GM23338 (cell line): ENCODE data around the gene RNF19B. TPM values are rescaled to one million over a fixed set of nuclear protein-coding genes. Genes with fewer than 3 reads are reported as not detected.

Source experiments
- ATAC-seq: fragments of 200-7000 bp; cut with Tn5 transposase; 3 replicates; pipeline ENCODE4 v1.9.1; 2020
- DNase-seq: peaks from one replicate; pipeline ENCODE4 v3.0.0-alpha.2; 2015; ENCODE audit warnings: low spot score
- H2AFZ ChIP-seq: fragments of 200-600 bp; sonication (generic); 2 replicates; pipeline ENCODE4 v1.8.0; 2016; ENCODE audit warnings: antibody characterized with exemption, mild to moderate bottlenecking, moderate library complexity
- H3F3A ChIP-seq: fragments of 200-600 bp; sonication (generic); replicated peaks from 2 replicates; pipeline ENCODE4 v1.8.0; 2017; ENCODE audit warnings: antibody characterized with exemption, mixed run types, low read depth
- H3K27ac ChIP-seq: fragments of 200-600 bp; sonication (generic); 2 replicates; pipeline ENCODE4 v1.6.1; 2016; ENCODE audit warnings: low read depth
- H3K27me3 ChIP-seq: fragments of 200-600 bp; sonication (generic); 2 replicates; pipeline ENCODE4 v1.8.0; 2016; ENCODE audit warnings: mild to moderate bottlenecking, mixed run types, moderate library complexity; ENCODE audit not compliant: insufficient read depth
- H3K36me3 ChIP-seq: fragments of 200-600 bp; sonication (generic); 2 replicates; pipeline ENCODE4 v1.8.0; 2016; ENCODE audit warnings: mild to moderate bottlenecking; ENCODE audit not compliant: insufficient read depth
- H3K4me1 ChIP-seq: fragments of 200-600 bp; sonication (generic); 2 replicates; pipeline ENCODE4 v1.8.0; 2016; ENCODE audit warnings: mild to moderate bottlenecking, moderate library complexity; ENCODE audit not compliant: insufficient read depth
- H3K4me2 ChIP-seq: fragments of 200-600 bp; sonication (generic); 2 replicates; pipeline ENCODE4 v1.7.1; 2017; ENCODE audit warnings: mixed run types
- H3K4me3 ChIP-seq: fragments of 200-600 bp; sonication (generic); 2 replicates; pipeline ENCODE4 v1.6.1; 2016; ENCODE audit warnings: mixed run types
- H3K79me2 ChIP-seq: fragments of 200-600 bp; sonication (generic); replicated peaks from 2 replicates; pipeline ENCODE4 v1.8.0; 2017; ENCODE audit warnings: mild to moderate bottlenecking; ENCODE audit not compliant: insufficient read depth
- H3K9me2 ChIP-seq: fragments of 200-600 bp; sonication (generic); 2 replicates; pipeline ENCODE4 v1.8.0; 2017; ENCODE audit not compliant: insufficient read depth
- H4K20me1 ChIP-seq: fragments of 200-600 bp; sonication (generic); replicated peaks from 2 replicates; pipeline ENCODE4 v1.8.0; 2017; ENCODE audit warnings: mild to moderate bottlenecking; ENCODE audit not compliant: insufficient read depth
- H3K27ac Mint-ChIP-seq: 2 replicates; pipeline ENCODE4 v1.8.0; 2020; ENCODE audit warnings: inconsistent platforms, mild to moderate bottlenecking, moderate library complexity, mixed read lengths
- H3K27me3 Mint-ChIP-seq: 3 replicates; pipeline ENCODE4 v1.8.0; 2022; ENCODE audit warnings: low read depth, mild to moderate bottlenecking, moderate library complexity, mixed read lengths, inconsistent platforms; ENCODE audit not compliant: insufficient read depth, poor library complexity
- H3K36me3 Mint-ChIP-seq: 3 replicates; pipeline ENCODE4 v1.8.0; 2021; ENCODE audit warnings: low read depth, mild to moderate bottlenecking, inconsistent platforms, moderate library complexity, mixed read lengths
- H3K4me1 Mint-ChIP-seq: 3 replicates; pipeline ENCODE4 v1.8.0; 2020; ENCODE audit warnings: mild to moderate bottlenecking, inconsistent platforms, mixed read lengths
- H3K4me3 Mint-ChIP-seq: 3 replicates; pipeline ENCODE4 v1.8.0; 2021; ENCODE audit warnings: moderate library complexity, mild to moderate bottlenecking, inconsistent platforms, mixed read lengths
- H3K9me3 Mint-ChIP-seq: 3 replicates; pipeline ENCODE4 v1.8.0; 2020; ENCODE audit warnings: moderate library complexity, mild to moderate bottlenecking, inconsistent platforms, mixed read lengths
- EZH2 ChIP-seq: fragments of 200-600 bp; sonication (generic); IDR thresholded peaks from one replicate; pipeline ENCODE4 v1.8.0; 2017; ENCODE audit warnings: antibody characterized with exemption, mild to moderate bottlenecking, low read depth; ENCODE audit not compliant: unreplicated experiment
- EZH2phosphoT487 ChIP-seq: fragments of 200-600 bp; sonication (generic); IDR thresholded peaks from one replicate; pipeline ENCODE4 v1.8.1; 2018; ENCODE audit warnings: antibody characterized with exemption; ENCODE audit not compliant: unreplicated experiment
- JUNB ChIP-seq: IDR thresholded peaks from one replicate; pipeline ENCODE4 v1.6.1; 2016; ENCODE audit warnings: antibody characterized with exemption; ENCODE audit not compliant: unreplicated experiment
- NANOG ChIP-seq: IDR thresholded peaks from 2 replicates; pipeline ENCODE4 v1.6.1; 2016; ENCODE audit warnings: antibody characterized with exemption, borderline replicate concordance
- POLR2AphosphoS5 ChIP-seq: IDR thresholded peaks from 2 replicates; pipeline ENCODE4 v1.6.1; 2016; ENCODE audit warnings: antibody characterized with exemption, low read depth
- STAT1 ChIP-seq: IDR thresholded peaks from one replicate; pipeline ENCODE4 v1.6.1; 2016; ENCODE audit warnings: antibody characterized with exemption; ENCODE audit not compliant: unreplicated experiment
- ZNF331 ChIP-seq: fragments of 250-450 bp; sonication (Bioruptor Pico); IDR thresholded peaks from 2 replicates; pipeline ENCODE4 v1.5.0; 2020; ENCODE audit warnings: low read depth, mild to moderate bottlenecking, moderate library complexity
- ZNF462 ChIP-seq: fragments of 250-450 bp; sonication (Bioruptor Pico); IDR thresholded peaks from 2 replicates; pipeline ENCODE4 v1.5.0; 2020; ENCODE audit warnings: mild to moderate bottlenecking, moderate library complexity
- polyA plus RNA-seq: library from polyadenylated mRNA; unstranded; fragments of >200 nt; fragmentation: Nextera tagmentation; extraction: Ambion mirVana; gene quantifications from 2 replicates; pipeline ENCODE4 v1.2.1, GENCODE V29; 2016
- total RNA-seq: library from RNA; depleted of rRNA; stranded (reverse); fragments of >200 nt; shearing (Covaris generic); gene quantifications from 2 replicates; pipeline ENCODE4 v1.2.3, GENCODE V29; 2014
- TF ChIP-seq, protein P1 (sequence below): IDR thresholded peaks from 2 replicates; pipeline ENCODE4 v1.6.1; 2016; ENCODE audit warnings: antibody characterized with exemption
- TF ChIP-seq, protein P2 (sequence below), 2 experiments: fragments of 200-600 bp in 1 of 2; sonication (generic) in 1 of 2; conservative IDR thresholded peaks; 2 replicates each; pipeline versions ENCODE4 v1.5.1 to v1.6.1; 2016 to 2017; ENCODE audit warnings: antibody characterized with exemption in 2 of 2, low read depth in 2 of 2, mild to moderate bottlenecking in 2 of 2, moderate library complexity in 1 of 2
- TF ChIP-seq, protein P3 (sequence below): IDR thresholded peaks from one replicate; pipeline ENCODE4 v1.6.1; 2018; ENCODE audit warnings: antibody characterized with exemption; ENCODE audit not compliant: unreplicated experiment

RNF19B gene
- total and polyA plus RNA-seq, 2 experiments from 2014 or later: 2.9 to 11.9 TPM

DNA sequence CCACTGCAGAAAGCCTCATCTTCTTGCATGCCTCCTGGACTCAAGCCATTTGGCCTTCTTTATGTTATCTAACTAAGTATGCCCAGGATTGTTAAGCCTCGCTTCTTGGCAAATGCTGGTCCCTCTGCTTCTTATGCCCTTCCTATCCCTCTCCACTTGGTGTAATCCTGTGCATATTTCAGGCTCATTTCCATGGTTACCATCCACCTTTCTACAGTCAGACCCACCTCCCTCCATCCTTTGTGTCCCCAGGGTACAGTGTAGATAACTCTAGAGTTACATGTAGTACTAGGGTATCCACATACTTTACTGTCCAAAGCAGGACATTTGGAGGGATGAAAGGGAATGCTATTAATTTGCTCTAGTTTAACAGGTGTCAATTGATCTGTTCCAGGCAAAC, 6.5 kb upstream of the RNF19B start (continued):
- TF ChIP-seq ZNF331 (CRISPR knock-in tag) (no peak), NANOG (no peak), JUNB (no peak), POLR2AphosphoS5 (no peak)
- TF ChIP-seq, protein P1, sequence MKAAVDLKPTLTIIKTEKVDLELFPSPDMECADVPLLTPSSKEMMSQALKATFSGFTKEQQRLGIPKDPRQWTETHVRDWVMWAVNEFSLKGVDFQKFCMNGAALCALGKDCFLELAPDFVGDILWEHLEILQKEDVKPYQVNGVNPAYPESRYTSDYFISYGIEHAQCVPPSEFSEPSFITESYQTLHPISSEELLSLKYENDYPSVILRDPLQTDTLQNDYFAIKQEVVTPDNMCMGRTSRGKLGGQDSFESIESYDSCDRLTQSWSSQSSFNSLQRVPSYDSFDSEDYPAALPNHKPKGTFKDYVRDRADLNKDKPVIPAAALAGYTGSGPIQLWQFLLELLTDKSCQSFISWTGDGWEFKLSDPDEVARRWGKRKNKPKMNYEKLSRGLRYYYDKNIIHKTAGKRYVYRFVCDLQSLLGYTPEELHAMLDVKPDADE: no peak

DNA sequence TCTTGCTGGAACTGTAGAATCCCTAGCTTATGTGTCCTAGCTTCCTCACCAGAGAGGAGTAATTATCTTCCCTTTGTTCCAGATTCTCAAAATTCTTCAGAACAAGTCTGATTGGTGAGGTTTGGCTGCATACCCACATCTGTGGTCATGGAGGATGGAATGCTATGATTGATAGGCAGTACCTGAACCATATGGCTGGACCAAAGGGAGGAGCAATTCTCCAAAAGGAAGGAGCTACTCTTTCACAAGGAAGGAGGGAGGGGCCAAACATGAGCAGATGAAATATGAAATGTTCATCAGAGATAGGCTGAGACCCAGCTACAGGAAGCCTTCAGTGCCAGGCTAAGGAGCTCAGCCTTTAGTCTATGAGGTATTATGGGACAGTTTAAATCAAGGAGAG, 5.0 kb upstream of the RNF19B start:
- Histone ChIP-seq H3K4me2 (no peak overlapping the region), H3K9me2 (peaks cover 7% of the 10 kb centered on the region; the same call in 1 of the 2 replicates), H3K27me3 (peaks cover 48% of the 10 kb centered on the region), H3K79me2 (no peaks in the 10 kb centered on the region), H3K36me3 (no peaks in the 10 kb centered on the region), H2AFZ (no peak overlapping the region), H4K20me1 (no peaks in the 10 kb centered on the region), H3F3A (no peaks in the 10 kb centered on the region), H3K27ac (no peak overlapping the region), H3K4me3 (no peak overlapping the region), H3K4me1 (peaks cover 12% of the 10 kb centered on the region)
- Mint-ChIP-seq H3K9me3 (no peaks in the 10 kb centered on the region; the same call in 2 of the 3 replicates), H3K27ac (no peak overlapping the region), H3K4me3 (no peak overlapping the region), H3K4me1 (peaks cover 13% of the 10 kb centered on the region), H3K27me3 (peaks cover 25% of the 10 kb centered on the region), H3K36me3 (no peaks in the 10 kb centered on the region; the same call in 2 of the 3 replicates)
- no peak for ATAC-seq
- TF ChIP-seq, protein P2, sequence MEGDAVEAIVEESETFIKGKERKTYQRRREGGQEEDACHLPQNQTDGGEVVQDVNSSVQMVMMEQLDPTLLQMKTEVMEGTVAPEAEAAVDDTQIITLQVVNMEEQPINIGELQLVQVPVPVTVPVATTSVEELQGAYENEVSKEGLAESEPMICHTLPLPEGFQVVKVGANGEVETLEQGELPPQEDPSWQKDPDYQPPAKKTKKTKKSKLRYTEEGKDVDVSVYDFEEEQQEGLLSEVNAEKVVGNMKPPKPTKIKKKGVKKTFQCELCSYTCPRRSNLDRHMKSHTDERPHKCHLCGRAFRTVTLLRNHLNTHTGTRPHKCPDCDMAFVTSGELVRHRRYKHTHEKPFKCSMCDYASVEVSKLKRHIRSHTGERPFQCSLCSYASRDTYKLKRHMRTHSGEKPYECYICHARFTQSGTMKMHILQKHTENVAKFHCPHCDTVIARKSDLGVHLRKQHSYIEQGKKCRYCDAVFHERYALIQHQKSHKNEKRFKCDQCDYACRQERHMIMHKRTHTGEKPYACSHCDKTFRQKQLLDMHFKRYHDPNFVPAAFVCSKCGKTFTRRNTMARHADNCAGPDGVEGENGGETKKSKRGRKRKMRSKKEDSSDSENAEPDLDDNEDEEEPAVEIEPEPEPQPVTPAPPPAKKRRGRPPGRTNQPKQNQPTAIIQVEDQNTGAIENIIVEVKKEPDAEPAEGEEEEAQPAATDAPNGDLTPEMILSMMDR (conservative IDR thresholded peaks at IDR 0.05; ENCODE audit: low read depth in 2 of 2): no peak
- TF ChIP-seq STAT1 (no peak), EZH2 (no peak), JUNB (no peak), NANOG (no peak), ZNF331 (CRISPR knock-in tag) (no peak), ZNF462 (CRISPR knock-in tag) (no peak), POLR2AphosphoS5 (no peak), EZH2phosphoT487 (no peak)
- TF ChIP-seq, protein P1: no peak
- TF ChIP-seq, protein P3, sequence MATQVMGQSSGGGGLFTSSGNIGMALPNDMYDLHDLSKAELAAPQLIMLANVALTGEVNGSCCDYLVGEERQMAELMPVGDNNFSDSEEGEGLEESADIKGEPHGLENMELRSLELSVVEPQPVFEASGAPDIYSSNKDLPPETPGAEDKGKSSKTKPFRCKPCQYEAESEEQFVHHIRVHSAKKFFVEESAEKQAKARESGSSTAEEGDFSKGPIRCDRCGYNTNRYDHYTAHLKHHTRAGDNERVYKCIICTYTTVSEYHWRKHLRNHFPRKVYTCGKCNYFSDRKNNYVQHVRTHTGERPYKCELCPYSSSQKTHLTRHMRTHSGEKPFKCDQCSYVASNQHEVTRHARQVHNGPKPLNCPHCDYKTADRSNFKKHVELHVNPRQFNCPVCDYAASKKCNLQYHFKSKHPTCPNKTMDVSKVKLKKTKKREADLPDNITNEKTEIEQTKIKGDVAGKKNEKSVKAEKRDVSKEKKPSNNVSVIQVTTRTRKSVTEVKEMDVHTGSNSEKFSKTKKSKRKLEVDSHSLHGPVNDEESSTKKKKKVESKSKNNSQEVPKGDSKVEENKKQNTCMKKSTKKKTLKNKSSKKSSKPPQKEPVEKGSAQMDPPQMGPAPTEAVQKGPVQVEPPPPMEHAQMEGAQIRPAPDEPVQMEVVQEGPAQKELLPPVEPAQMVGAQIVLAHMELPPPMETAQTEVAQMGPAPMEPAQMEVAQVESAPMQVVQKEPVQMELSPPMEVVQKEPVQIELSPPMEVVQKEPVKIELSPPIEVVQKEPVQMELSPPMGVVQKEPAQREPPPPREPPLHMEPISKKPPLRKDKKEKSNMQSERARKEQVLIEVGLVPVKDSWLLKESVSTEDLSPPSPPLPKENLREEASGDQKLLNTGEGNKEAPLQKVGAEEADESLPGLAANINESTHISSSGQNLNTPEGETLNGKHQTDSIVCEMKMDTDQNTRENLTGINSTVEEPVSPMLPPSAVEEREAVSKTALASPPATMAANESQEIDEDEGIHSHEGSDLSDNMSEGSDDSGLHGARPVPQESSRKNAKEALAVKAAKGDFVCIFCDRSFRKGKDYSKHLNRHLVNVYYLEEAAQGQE: no peak
- DNase-seq: no peak
